HG03432 (cell line): ENCODE results near the gene RYR3.

ENCODE experiments used
- ATAC-seq: cut with Tn5 transposase; IDR thresholded peaks from one replicate; pipeline ENCODE4 v1.9.1; 2021; ENCODE audit warnings: mild to moderate bottlenecking, moderate library complexity; ENCODE audit not compliant: unreplicated experiment

RYR3 gene

DNA sequence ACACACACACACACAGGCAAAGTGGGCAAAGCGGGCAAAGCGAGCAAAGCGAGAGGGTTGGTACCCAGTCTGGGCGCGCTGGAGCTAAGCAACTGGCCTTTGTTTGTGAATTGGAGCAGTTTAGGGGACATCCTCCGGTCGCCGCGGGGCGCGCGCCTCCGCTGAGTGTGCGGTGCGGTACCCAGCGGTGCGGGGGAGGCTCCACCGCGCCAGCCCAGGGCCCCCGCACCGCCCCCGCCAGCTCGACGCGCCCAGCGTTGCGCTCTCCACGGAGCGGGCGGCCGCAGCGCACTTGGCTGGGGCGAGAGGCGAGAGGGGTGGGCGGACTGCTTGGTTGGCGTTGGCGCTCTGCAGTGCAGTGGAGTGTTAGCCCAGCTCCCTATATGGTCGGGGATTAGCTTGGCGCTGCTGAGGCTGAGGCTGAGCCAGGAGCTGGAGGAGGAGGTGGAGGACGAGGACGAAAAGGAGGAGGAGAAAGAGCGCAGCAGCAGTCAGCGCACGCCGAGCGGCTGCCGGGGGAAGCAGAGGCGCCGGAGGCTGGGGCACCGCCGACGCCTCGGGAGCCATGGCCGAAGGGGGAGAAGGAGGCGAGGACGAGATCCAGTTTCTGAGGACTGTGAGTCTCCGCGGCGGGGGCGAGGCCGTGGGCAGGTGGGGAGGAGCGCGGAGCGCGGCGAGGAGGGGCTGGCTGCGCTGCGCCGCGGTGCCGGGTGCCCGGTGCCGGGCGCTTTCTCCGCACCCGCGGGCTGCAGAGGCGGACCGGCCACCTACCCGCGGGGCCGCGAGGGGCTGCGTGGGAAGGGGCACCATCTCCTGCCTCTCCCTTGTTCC, at the start of gene RYR3:
TSS of gene RYR3 (plus strand) at position 487 of the 831 bp plus-strand sequence. CDS start at position 566, 79 bp downstream.
- ATAC-seq: no peak

DNA sequence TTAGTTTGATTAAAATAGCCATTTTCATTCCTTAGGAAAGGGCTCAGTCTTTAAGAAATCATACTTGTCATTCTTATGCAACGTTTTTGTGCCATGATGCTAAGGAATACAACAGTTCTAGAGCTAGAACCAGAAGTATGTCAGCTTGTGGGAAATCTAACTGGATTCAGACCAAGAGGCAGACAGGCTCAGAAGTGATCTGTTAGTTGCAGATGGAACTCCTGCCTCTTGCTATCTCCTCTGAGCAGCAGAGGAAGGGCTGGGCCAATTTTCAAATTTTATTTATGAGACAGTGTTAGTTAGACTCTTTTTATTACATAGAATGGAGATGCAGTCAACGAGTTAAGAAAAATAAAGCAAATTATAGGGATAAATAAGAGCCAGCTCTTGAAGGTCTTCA, 48.5 kb upstream of the RYR3 start:
- ATAC-seq: no peak

DNA sequence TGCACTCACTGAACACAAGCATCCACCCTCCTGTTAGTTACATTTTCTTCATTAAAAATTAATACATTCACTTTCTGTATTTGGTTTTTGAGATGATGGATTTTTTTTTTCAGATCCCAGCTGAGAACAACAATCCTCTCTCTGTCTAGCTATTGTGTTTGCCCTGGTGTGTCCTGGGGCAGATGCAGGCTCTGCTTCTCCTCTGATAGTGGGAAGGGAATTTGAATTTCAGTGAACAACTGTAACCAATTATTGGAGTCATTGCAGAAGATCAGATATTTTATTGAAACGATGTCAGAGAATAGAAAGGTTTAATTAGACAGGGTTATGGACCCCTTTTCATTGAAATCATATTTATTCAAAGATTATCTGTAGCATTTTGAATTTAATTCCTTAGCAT, 33.1 kb upstream of the RYR3 start:
- ATAC-seq: no peak

DNA sequence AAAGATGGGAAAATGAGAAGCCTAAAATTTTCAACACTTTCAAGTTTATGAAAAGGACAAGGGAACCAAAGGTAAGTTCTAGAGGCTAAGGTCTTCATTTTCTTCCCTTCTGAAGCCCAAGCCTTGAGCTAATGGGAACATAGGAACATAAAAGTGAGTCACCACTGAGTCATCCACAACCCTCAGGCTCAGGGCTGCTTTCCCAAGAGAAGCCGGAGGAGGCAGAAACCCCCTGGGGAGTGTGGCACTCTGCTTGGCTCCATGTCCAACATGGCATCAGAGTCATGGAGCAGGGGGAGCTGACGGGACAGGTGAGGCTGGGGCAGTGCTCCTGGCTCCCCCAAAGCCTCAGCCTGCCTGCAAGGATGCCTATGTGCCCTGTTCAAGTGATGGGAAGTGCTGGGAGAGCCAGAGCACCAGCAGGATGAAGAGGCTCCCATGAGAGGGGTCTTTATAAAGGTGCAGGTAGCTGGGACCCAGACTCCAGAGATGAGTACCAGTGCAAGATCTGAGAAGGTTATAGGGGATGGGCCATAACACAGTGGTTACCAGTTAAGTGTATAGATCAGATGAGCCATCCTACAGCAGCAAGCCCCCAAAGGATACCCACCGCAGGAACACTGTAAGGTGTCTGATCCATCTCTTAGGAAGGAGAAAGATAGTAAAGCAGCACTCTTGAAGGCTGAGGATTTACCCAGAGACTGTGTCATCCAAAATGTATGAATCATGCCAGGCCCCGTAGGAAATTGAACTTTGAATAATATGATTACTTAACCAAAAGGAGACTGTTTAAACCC, 31.8 kb upstream of the RYR3 start:
- ATAC-seq: no peak

DNA sequence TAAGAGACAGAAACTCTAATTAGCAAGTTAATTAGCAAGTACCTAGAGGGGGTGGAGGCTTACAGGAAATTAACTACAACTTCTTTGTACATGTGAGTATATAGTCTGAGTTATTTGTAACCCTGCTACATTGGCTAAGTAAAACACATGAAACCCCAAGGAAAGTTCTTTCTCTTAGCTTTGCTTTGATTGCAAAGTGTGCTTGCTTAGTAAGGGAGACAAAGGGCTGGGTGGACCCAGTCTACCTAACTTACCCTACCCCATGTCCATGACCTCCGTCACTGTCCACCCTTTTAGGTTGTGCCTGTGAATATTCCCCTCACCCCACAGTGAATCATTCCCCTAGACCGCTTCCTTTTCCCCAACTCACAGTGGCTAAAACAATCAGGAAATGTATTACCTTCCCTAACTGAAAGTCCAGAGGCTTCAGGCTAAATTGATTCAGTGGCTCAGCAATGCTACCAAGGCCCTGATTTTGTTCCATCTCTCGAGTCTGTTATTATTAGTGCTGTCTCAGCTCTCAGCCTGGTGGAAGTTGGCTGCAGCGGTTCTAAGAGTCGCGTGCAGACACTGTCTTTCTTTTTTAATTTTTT, 31.1 kb upstream of the RYR3 start:
- no peak for ATAC-seq

DNA sequence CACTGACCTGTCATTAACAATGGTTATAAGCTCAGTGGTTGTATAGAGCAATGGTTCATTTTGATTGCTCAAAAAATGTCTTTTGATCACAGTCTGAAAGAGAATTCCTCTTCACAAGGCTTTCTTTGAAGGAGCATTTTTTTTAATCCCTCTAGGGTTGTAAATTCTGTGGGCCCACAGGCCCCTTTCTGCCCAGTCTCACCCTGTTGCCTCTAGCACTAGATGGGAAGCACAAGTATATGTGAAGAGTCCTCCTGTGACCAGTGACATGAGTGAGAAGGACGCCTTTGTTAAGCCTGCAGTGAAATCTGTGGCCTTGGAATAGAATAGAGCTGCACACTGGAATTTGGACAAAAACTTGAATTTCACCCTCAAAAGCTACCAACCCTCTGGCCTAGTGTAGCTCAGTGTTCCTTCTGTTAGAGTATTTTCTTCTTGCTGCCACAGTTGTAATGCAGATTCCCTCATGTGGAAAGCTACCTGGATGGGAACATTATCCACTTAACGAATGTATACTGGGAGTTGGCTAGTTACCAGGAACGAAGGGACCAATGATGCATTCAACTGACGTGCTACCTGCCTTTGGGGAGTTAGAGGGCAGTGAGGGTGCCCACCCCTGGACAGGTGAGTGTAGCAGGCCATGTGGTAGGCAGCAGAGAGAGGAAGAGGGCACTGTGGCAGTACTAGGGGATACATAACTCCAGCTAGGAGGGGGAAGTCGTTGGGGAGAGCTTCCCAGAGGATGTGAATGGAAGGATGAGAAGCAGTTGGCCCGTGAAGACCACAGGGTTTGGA, 28.3 kb upstream of the RYR3 start:
- ATAC-seq: no peak

DNA sequence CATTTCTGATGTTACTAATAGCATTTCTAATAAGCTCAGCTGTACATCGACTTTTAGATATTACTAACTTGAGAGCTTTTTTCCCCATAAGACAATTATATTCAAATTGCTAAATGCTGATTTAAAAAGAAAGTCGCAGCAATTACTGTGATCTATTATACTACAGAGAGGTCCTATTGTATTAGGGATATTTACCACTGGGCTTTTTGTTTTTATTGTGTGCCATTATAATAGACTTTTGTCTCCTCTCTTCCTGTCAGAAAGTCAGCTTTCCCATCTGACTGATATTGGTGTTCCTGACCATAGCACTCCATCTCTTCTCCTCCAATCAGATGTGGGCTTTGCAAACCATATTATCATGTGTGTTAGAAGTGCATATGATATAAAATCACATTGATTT, 27.2 kb upstream of the RYR3 start:
- no peak for ATAC-seq

DNA sequence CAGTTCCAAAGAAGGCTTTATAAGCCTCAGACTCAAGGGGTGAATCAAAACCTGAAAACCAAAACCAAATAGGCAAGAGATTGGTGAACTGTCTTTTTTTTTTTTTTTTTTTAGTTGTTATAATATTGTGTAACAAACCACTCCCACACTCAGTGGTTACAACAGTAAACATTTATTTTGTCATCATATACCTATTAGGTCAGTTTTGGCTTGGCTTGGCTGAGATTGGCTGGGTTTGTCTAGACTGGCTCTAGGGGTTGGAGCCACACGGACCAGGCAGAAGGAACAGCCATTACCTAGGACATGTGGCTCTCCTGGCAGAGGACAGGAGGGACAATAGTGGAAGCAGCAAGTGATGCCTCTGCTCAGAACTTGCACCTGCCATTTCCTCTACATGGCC, 26.4 kb upstream of the RYR3 start:
- ATAC-seq: no peak

DNA sequence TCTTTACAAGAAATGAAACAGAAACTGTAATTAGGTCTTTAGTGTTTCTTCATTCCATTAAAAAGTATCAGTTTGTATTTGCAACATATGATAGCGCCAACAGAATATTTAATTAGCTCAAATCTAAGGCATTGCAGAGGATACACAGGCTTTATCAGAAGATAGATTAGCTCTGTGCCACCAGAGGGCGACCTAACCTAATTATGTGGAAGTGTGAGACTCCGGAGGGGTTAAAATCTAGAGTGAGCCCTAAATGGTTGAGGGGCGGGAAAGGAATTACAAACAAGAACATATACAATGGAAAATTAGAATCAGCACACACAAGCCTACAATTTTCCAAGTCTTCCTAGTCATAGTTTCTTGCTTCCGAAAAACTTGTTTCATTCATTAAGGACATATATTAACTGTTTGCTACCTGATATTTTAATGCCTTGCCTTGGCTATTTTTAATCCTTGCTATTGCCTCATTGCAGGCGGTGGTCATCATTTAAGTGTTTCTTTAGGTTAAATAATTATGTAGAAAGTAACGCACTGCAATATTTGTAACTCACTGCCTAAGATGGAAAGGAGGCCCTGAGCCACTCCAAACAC, 18.0 kb upstream of the RYR3 start:
- no peak for ATAC-seq

DNA sequence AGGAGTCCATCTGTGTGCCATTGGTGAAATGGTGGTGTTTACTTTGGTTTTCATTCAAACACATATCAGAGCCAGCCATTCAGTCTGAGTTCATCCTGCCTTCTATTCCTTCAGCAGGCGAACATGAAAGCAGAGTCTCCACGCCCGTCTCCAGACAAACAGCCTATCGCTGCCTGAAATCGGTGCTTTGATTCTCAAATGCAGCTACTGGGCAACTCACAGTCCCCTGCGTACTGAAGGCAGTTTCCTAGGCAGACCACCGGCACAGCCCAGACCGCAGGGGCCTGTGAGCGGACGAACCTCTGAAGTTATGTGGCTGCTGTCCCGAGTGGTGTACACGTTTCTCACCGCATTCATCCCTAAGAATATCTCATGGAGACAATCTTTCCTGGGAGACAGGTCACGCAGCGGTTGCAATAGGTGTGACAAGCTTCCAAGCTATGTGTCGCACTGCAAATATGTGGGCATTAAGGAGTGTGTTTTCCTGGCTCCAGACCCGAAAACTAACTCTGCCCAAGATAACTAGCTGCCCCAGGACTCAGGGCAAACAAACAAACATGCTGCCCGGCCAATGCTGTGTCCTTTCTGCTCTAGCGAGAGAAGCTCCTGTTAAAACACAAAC, 16.9 kb upstream of the RYR3 start:
- ATAC-seq: no peak

DNA sequence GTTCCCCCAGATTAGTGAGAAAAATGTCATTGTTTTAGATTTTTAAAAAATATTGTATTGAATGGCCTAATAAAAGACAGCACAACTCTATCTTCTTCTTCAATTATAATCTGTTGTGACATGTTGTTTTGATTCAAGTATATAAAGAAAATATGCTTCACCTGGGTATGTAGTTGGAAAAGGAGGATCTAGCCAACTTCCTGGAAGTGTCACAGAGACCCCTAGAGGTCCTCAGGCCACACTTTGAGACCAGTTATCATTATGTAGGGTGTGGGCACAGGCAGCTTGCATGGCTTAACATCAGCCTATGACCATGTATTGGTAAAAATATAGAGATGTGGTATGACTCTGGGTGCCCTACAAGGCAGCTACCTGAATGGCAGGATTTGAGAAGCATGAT, 14.7 kb upstream of the RYR3 start:
- ATAC-seq: no peak

DNA sequence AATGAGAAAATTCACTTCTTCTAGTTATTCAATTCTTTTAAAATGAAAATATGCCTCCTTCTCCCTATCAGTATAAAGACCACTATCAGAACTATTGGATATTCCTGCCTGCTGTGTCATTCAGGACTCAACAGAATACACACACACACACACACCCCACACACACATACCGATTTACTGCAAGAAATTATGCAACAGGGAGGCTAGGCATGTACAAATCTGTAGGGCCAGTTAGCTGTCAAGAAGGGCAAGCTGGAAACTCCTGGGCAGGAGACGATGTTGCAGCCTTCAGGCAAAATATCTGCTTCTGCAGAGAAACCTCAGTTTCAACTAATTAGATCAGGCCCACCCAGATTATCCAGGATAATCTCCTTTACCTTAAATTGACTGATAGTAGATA, 13.9 kb upstream of the RYR3 start:
- no peak for ATAC-seq

DNA sequence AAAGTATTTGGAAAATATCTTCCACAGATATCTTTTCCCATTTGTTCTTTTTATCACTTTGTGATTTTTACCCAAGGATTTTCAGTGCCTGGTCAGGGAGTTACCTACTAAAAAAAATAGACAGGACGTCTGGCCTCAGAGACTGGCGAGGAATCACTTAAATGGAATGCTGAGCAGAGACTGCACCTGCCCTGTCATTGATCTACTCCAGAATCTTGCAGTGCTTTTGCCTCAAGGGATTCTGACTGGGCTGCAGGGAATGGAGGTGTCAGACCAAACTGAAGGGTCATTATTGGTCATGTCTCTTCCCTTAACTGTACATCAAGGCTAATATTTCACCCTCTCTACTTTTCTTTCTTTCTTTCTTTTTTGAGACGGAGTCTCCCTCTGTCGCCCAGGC, 12.1 kb upstream of the RYR3 start:
- ATAC-seq: no peak

DNA sequence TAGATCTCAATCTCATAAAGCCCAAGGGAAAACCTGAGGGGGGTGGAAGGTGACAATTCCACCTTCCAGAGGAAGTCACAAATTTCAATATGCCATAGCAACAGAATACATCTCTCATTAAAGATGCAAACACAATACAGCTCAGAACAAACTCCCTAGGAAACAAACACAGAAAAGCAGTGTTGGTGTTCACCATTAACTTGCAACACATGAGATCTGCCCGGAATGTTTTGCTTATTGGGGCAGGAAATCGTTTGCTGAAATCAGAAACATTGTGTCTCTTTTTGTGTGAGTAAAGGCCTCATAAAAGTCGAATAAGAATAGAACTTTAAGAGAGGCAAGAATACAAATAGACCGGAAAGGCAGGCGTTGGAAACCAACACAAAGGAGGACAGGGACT, 5.8 kb upstream of the RYR3 start:
- no peak for ATAC-seq

DNA sequence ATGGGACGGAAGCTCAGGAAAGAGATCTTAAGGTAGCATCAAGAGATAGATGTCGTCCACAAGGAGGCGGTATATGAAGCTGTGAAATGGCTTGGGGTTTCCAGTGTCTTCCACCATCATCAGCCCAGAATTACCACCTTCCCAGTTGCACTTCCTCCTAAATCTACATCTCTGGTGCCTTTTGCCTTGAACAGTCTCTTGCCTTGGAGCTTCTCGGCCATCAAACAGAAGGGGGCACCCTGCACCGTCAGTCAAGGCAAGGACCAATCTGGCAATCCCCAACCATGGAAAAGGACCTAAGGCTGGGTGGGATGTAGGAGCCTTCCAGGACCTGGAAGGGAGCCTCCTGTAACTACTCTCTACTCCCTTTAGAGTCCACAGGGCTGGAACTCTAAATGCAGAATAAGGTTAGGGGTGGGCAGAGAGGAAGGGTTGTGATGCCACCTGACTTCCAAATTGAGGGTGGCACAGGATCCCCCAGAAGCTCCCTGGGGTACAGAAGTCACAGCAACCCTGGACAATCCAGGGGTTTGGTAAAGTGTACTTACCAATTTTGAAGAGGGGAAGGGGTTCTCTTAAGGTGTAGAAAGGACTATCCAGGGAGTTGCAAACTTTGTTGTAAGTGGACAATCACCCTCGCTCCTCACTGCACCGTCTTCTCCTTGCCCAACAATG, 1.0 kb upstream of the RYR3 start:
- ATAC-seq: no peak

DNA sequence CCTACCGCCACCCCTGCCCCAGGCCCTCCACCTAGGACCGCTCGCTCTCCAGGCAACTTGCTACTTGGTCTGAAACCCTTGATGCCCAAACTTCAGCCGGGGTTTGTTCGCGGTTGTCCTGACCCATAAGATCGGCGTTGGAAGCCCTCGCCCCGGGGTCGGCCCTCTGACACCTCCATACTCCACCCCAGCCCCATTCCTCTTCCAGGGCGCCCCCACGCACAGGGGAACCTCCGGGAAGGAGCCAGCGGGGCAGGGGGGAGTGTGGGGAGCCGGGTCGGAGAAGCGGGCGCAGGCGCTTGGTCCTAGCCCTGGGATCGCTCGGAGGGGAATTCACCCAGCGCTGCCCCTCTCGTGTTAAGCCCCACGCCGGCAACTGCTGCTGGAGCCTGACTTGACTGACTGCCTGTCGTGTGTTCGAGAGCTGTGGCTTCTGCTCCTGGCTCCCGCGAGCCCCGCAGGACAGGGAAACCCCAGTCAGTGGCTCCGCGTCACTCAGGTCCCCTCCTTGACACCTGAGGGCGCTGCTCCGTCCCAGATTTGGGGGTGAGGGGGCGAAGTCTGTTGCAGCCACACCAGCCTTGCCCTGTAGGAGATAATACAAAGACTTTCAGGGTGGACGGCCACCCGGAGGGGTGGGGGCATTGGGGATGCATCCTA, 675 bp downstream of the RYR3 start:
- ATAC-seq: no peak

DNA sequence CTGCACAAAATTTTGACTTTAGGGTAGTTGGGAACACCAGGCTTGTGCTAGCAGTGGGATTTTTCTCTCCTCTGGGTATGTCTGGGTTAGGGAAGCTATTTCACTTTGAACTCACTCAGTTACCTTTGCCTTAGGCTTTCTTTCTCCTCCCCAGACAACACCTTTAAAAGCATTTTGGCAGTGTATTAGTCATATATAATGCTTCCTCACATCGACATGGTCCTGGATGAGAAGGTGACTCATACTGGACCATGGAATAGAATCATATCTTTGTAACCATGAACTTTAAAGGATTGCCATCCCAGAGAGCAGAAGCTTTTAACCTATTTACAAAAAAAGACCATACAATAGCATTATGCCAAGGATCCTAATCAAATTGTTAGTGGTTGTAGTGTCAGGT, 2.7 kb downstream of the RYR3 start:
- ATAC-seq: no peak

DNA sequence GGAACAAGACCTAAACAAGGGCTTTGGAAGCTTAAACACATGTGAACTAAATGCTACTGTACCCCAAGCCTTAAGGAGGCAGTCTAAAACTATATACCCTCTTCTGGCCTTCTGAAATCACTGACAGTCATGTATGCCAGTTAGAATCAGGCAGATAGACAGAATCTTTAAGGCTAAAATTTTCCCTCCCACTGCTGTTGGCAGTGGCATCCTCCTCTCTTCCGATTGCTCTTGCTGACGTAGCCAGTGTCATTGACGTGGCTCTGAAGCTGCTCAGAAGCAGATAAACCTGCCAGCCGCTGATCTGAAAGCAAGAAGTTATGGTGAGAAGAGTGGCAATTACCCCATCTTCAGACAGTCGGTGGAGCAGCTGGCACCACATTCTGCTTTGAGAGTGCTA, 3.3 kb downstream of the RYR3 start:
- no peak for ATAC-seq

DNA sequence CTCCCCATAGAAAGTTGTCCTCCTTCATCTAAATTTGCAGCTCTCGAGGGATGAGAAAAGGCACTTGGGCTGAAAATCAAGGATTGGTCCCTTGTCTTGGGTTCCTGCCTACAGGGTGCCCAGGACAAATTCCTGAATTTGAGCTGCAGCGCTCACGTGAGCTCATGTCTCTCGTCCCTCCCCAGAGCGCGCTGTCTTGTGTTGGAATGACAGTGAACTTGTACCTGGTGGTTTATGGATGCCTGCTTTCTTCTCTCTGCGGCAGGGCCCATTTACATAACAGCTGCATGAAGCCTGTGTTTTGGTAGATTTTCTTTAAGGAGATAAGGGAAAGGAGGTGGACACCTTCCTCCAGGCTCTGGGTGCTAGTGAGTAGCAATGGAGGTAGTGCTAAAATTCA, 4.3 kb downstream of the RYR3 start:
- no peak for ATAC-seq
